ENCODE data around the gene ALS2CL. TPM values are rescaled to one million over a fixed set of nuclear protein-coding genes. Genes with fewer than 3 reads are reported as not detected.
"Not testable (repeated sequence)": the region's sequence is repeated elsewhere in the genome, so short reads cannot be mapped to it uniquely, and the experiment has no call there.

ALS2CL gene, protein sequence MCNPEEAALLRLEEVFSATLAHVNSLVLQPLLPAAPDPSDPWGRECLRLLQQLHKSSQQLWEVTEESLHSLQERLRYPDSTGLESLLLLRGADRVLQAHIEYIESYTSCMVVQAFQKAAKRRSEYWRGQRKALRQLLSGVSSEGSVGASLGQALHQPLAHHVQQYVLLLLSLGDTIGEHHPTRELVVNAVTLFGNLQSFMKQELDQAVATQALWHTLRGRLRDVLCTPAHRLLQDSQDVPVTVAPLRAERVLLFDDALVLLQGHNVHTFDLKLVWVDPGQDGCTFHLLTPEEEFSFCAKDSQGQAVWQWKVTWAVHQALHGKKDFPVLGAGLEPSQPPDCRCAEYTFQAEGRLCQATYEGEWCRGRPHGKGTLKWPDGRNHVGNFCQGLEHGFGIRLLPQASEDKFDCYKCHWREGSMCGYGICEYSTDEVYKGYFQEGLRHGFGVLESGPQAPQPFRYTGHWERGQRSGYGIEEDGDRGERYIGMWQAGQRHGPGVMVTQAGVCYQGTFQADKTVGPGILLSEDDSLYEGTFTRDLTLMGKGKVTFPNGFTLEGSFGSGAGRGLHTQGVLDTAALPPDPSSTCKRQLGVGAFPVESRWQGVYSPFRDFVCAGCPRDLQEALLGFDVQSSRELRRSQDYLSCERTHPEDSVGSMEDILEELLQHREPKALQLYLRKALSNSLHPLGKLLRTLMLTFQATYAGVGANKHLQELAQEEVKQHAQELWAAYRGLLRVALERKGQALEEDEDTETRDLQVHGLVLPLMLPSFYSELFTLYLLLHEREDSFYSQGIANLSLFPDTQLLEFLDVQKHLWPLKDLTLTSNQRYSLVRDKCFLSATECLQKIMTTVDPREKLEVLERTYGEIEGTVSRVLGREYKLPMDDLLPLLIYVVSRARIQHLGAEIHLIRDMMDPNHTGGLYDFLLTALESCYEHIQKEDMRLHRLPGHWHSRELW
- total RNA-seq (2014; rRNA removed; shearing (Covaris generic)): 0.25 and 0.39 TPM in 2 replicates

GRCh38 chr3:46693038-46693891, at the start of gene ALS2CL:
Gene ALS2CL (minus strand): TSS chr3:46693679. CDS start chr3:46689440, 4,239 bp downstream.
- no peak for DNase-seq (ENCODE audit: low spot score)

DNA sequence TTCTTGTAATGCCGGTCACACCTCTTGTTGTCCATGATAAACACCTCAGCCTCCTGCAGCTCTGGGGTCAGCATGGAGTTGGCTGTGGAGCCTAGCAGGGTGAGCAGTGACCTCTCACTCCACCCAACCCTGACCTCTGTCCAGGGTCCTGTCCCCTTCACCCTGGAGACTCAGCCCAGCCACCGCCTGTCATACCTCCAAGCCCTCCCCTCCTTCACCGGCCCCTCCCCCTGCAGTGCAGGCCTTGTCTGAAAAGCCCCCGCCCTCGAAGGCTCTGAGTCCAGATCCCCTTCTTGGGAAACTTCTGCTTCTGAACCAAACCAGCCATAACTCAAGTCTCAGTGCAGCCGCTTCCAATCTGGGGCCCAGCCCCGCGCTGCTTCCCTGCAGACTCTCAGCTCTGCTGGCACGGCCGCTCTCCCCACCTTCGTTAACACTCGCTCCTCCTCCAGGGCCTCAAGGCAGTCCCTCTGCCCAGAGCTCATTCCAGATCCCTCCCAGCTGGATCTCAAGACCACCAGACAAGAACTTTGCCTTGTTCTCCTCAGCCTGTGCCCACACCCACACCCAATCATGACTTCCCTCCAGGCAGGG, 49.6 kb upstream of the ALS2CL start:
- no peak for DNase-seq (ENCODE audit: low spot score)

DNA sequence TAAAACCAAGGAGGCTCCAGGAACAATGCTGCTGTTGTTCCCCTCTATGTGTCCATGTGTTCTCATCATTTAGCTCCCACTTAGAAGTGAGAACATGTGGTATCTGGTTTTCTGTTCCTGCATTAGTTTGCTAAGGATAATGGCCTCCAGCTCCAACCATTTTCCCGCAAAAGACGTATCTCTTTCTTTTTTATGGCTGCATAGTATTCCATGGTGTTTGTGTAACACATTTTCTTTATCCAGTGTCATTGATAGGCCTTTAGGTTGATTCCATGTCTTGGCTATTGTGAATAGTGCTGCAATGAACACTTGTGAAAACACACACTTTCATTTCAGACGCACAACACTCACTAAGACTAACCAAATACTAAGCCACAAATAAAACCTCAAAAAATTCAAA, 46.1 kb upstream of the ALS2CL start:
- not testable (repeated sequence) for DNase-seq (ENCODE audit: low spot score)

DNA sequence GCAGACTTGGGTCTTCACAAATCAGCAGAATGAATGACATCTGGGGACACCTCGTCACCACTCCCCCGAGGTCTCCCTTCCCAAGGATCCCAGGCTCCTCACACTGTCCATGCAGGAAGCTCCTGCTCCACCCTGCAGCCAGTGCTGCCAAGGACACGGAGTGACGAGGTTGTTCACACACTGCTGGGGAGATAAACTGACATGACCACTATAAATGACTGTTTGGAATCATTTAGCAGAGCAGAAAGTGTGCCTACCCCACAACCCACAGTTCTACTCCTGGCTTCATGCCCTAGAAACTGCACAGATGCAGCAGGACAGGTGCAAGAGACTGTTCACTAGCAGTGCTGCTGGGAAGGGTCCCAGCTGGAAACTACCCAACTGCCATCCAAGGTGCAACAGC, 43.9 kb upstream of the ALS2CL start:
- DNase-seq (ENCODE audit: low spot score): no peak

DNA sequence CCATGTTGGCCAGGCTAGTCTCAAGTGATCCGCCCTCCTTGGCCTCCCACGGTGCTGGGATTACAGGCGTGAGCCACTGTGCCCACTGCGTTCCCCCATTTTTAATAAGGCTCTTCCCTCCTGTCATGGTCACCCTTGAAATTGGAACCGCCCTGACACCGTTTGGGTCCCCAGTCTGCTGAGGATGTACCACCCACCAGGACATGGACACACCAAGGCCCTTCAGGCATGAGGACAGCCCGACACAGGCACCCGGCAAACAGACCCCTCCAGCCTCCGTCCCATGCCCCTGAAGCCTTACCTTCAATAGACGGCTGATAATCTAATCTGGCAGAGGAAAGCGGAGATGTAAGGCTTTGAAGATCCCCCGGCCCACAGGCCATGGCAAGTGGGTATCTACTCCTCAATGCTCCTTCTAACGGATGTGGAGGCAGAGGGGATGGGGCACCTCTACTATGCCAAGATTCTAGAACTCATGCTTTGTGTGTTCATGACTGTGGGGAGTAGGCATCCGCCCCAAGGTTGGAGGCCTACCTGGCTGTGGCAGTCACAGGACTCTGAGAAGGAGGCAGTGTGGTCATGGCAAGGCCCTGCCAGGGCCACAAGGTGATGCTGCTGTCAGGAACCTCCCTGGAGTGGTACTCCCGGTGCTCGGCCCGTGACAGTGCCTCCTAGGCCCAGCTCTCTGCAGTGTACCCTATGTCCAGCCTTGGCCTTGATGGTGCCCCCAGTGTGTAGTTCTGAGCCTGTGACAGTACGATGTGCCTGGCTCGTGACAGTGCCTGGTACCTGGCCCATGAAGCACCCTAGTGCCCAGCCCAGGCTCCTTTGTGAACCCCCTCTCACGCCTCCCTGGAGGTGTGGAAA, 42.8 kb upstream of the ALS2CL start:
- DNase-seq (ENCODE audit: low spot score): no peak

DNA sequence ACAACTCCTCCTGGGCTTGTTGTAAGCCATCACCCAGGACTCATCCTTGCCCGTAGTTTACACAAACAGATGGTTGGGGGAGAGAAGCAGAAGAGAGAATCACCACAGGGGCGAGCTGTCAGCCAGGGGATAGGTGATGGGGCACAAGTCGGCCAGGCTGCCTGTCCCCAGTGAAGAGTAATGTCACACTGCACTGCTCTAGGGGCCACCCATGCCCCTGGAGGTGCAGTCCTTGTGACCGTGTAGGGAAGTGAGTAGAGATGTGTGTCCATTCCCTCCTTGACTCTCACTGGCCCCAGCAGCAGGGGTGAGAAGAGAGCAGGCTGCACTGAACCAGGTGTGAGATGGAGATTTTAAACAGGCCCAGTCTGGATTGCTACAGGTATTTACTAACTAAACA, 41.3 kb upstream of the ALS2CL start:
- DNase-seq (ENCODE audit: low spot score): no peak

- no peak for DNase-seq (ENCODE audit: low spot score)
These were observed 39.7 kb upstream of the ALS2CL start for GRCh38 chr3:46733026-46733800.

GRCh38 chr3:46731795-46732194, 38.3 kb upstream of the ALS2CL start:
- no peak for DNase-seq (ENCODE audit: low spot score)

DNA sequence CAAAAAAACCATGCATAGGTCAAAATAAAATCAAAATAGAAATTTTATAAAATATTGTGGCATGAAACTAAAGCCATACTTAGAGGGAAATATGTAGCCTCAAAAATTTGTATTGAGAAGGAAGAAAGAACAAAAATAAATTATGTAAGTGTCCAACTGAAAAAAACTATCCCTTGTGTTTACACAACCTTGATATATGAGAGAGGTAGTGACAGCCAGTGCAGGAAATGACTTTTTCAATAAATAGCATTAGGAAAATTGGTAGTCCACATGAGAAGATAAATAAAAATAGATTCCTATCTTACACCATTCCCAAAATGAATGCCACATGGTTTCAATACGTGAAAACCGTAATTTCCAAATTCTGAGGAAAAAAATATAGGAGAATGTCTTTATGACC, 37.3 kb upstream of the ALS2CL start:
- no peak for DNase-seq (ENCODE audit: low spot score)

- DNase-seq (ENCODE audit: low spot score): no peak
These were observed 35.6 kb upstream of the ALS2CL start for GRCh38 chr3:46729038-46729437.

- DNase-seq (ENCODE audit: low spot score): no peak
These were observed 32.3 kb upstream of the ALS2CL start for GRCh38 chr3:46725621-46726314.

- DNase-seq (ENCODE audit: low spot score): no peak
These were observed 30.9 kb upstream of the ALS2CL start for GRCh38 chr3:46724424-46724823.

- DNase-seq (ENCODE audit: low spot score): no peak
These were observed 29.0 kb upstream of the ALS2CL start for GRCh38 chr3:46722443-46722842.

DNA sequence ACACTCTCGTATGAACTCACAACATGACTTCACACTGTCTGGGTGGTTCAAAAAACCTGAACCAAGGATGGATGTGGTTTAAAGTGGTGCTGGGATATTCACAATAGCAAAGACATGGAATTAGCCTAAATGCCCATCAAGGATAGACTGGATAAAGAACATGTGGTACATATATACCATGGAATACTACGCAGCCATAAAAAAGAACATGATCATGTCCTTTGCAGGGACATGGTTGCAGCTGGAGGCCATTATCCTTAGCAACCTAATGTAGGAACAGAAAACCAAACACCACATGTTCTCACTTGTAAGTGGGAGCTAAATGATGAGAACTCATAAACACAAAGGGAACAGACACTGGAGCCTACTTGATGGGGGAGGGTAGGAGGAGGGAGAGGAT, 27.5 kb upstream of the ALS2CL start:
- no peak for DNase-seq (ENCODE audit: low spot score)

GRCh38 chr3:46719735-46720271, 26.3 kb upstream of the ALS2CL start:
- no peak for DNase-seq (ENCODE audit: low spot score)

- DNase-seq (ENCODE audit: low spot score): no peak
These were observed 25.6 kb upstream of the ALS2CL start for GRCh38 chr3:46719044-46719565.

- no peak for DNase-seq (ENCODE audit: low spot score)
These were observed 24.2 kb upstream of the ALS2CL start, which contains the start of gene PRSS50 for GRCh38 chr3:46717447-46718231. Gene PRSS50 (minus strand): TSS chr3:46717869. CDS start chr3:46717824, 45 bp downstream.

Measured in H4 (cell line).